GM21737 (cell line): ENCODE measurements around the gene GJB4.
"Not testable (repeated sequence)": the region's sequence is repeated elsewhere in the genome, so short reads cannot be mapped to it uniquely, and the experiment has no call there.

Experiments used
- ATAC-seq: cut with Tn5 transposase; IDR thresholded peaks from one replicate; pipeline ENCODE4 v1.9.1; 2021; ENCODE audit warnings: mild to moderate bottlenecking, moderate library complexity; ENCODE audit not compliant: unreplicated experiment

The GJB4 gene

DNA sequence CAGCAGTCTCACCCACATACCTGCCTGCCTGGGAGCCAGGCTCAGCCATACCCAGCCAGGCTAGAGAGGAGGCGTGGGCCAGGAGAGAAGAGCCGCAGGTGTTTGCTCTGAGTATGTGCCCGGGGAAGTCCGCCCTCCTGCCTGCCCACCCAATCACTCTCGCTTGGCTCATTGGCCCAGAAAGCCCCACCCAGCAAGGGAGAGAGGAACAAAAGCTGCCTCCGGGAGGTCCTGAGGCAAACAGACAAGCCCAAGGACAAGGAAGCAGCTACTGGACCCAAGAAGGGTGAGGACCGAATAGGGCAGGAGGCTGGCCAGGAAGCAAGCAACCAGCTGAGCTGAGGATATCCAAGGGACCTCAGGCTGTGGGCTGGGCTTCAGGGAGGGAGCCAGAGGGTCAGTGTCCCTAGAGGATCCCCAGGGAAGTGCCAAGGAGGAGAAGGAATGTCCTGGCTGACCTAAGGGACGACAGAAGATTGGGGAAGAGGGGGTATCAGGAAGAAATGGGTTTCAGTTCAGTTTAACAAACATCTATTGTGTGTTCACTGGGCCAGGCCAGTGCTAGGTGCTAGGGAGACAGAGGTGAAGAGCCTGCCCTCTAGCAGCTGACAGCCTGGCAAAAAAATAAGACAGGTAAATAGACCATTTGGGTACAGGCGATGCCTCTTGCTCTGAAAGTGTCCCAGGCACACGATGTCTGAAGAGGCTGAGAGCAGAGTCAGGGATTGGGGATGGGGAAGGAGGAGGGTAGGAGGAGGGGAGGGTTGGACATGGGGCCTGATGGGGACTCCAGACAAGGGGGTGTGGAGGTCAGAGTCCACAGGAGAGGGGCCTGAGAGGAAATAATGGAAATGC lies at the start of gene GJB4:
TSS of gene GJB4 (plus strand) at position 238 of the 855 bp plus-strand sequence. CDS start 1,515 bp downstream, outside the sequence.
- ATAC-seq, result no peak

DNA sequence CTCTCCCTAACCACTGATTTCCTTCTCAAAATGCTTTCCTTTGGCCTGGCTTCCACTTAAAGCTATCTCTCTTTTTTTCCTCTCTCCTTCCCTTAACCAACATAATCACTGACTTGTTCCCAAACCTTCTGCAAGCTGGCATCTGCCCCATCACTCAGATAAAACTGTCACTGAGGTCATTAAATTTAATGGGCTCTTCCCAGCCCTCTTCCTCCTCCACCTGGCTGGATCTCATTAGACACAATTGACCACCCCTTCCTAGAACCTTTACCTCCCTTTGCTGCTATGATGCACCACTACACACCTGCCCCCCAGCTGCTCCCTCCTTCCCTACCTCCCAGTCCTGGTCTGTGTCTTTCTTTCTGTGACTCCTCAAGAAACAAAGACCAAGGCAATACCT lies 48.7 kb upstream of the GJB4 start:
- no peak for ATAC-seq

DNA sequence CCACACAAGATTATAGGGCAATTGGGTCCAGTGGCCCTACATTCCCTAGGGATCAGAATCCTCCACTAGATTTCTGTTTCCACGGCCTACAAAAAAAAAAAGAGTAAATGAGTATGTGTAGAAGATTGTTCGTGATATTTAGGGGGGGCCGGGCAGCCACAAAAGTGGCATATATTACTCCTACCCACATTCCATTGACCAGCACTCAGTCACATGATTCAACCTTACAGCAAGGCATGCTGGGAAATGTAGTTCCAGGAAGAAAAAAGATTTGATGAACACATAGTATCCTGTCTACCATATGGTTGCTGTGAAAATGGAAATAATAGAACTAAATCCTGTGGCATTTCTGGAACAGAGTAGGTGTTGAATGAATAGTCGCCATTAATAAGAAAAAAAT lies 48.1 kb upstream of the GJB4 start:
- ATAC-seq, result no peak

DNA sequence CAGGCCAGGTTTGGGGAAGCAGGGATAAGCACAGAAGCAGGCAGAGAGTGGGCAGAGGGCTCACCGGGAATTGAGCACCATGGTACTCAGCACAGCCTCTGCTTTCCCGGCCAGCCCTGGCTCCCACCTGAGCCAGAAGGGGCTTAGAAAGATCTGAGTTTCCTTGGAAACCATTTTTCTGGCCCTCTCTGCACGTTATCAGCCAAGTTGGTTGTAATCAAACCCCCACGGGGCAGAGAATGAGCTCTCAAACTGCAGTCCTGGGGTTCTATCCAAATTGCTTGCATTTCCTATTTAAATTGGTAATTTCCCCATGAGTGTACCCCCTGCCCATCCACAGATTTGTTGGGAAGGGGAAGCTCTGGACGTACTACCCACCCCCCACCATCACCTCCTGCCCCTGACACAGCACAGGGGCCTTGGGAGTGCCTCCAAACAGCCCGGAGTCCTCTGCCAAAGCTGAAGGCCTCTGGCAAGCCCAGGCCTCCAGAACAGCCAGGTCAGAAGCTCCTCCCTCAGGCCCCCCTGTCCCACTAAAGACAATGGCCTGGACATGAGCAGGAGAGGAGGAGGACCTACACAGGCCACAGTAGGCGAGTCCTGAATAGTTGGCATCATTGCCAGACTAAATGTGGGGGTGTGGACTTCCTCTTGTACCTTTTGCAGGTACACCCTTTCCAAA lies 47.4 kb upstream of the GJB4 start:
- no peak for ATAC-seq

DNA sequence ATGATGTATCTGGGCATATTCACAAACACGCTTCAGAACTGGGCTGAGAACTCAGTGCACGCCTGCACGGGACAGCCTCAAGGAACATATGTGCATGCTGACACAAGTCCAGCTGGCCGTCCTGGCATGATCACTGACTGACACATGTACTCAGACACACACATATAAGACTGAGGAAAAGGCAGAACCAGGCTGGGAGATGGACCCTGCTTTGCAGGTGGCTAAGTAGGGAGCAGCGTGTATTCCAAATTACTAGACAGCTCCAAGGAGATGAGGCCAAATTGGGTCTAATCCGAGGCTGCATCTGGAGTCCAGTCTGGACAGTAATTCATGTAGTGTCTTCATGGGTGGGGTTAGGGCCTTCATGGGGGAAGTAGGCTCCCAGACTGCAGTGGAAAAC lies 46.1 kb upstream of the GJB4 start:
- ATAC-seq, result no peak

DNA sequence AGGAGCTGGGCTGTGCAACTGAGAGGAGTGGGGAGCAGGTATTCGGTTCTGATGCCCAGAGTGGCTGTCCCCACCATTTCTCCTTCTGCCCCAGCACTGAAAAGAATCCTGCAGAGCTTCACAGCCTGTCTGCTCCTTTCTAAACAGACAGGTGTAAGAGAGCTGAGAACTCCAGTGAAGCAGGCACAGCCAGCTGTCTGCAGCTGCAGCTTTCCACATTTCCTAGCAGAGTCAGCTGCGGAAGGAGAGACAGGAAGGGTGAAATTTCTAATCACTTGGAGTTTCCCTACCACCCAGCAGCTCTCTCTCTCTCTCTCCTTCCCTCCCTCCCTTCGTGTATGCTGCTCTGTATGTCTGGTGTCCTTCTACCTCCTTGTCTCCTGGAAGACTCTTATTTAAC lies 45.2 kb upstream of the GJB4 start:
- no peak for ATAC-seq

DNA sequence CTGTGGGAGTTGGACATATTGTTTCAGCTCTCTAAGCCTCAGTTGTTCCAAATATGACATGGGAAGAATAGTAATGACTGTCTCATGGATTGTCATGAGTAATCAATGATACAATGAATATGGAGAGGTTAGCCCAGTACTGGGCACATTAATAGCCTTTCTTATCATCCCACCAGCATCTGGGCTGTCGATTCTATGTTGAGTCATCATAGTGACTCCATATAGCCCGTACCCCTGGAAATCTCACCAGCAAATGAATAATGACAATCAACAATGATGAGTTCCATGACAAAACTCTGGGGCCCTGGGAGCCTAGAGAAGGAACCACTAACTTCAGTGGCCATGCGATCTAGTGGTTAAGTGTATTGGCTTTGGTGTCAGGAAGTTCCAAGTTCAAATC lies 44.4 kb upstream of the GJB4 start:
- ATAC-seq, result no peak

DNA sequence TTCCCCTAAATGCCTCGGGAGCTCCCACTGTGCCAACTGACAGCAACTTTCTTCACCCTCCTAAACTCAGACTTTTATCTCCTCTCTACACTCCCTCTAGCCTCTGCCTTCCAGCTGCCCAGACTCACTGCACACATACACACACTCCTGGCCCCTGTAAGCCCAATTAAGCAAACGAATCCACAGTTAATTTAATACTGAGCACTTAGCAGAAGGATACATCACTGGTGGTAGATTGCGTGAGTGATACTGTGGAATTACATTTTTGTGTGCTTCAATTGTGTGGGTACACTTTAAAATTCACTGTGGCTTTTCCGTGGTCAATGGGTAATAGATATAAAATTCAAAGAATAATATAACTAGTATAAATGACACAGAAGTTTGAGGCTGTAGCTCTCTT lies 38.3 kb upstream of the GJB4 start:
- ATAC-seq, result no peak

DNA sequence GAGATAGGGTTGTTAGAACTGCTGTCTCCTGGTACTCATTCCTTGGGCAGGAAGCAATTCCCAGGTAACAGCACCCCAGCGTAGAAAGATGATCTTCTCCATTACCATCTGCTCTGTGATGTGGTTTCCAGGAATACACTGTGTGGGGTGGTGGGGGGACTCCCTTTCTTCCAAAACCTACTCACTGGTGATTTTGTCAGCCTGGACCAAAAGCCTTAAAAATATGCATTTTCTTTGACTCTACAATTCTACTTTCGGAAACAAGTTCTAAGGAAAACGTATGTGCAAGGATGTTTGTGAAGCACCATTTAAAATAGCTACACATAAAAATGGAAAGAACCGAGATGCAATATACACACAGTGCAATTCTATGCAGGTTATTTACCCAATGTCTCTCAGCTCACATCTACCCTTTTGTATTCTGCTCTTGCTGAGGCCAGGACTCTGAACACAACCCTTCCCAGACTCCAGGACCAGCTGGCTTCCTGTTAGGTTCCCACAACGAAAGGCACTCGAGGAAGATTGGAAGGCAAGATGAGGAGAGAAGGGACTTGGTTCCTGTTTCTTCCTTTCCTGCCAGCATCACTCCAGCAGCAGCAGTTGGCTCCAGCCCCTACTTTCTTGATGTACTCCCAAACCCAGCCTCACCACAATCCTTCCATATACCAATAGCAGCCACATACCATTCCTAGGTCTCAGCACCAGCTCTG lies 37.7 kb upstream of the GJB4 start:
- no peak for ATAC-seq

DNA sequence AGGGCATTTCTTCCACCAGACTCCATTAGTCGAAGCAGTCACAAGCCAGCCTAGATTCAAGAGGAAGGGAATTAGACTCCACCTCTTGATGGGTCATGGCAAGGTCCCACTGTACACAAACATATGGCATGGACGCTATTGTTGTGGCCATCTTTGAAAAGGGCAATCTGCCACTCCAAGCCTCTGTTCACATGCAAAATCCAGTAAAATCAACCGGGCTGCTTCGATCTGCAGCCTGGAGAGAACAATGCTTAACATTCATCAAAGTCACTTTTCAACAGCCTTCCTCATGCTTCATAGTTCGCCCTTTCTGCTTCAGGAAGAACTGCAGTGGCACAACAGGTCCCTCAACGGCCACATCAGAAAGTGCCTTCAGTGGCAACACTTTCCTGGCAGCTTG lies 32.7 kb upstream of the GJB4 start:
- no peak for ATAC-seq

DNA sequence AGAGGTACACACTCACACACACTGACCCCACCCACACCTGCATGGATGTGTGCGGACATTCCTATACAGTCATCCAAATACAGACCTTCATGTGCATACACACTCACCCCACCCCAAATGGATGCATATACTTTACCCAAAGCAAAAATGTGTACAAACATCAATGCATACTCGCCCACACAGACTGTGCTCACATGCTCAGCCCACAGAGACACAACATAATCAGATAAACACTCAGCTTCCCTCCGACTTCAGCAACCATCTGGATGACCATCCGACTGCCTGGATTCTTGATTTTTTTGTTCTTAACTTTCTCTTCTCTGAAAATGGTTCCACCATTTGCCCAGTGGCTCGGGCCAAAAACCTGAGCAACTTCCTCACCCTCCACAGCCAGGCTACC lies 29.1 kb upstream of the GJB4 start:
- ATAC-seq, result no peak

DNA sequence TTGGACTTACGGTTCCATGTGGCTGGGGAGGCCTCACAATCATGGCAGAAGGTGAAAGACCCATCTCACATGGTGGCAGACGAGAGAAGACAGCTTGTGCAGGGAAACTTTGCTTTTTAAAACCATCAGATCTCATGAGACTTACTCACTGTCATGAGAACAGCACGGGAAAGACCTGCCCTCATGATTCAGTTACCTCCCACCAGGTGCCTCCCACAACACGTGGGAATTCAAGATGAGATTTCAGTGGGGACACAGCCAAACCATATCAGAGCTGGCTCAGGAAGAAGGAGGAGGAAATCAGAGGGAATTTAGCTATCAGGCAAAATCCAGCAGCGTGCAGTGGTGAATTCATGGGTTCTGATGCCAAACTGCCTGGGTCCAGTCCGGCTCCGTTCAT lies 26.7 kb upstream of the GJB4 start:
- ATAC-seq, result not testable (repeated sequence)

DNA sequence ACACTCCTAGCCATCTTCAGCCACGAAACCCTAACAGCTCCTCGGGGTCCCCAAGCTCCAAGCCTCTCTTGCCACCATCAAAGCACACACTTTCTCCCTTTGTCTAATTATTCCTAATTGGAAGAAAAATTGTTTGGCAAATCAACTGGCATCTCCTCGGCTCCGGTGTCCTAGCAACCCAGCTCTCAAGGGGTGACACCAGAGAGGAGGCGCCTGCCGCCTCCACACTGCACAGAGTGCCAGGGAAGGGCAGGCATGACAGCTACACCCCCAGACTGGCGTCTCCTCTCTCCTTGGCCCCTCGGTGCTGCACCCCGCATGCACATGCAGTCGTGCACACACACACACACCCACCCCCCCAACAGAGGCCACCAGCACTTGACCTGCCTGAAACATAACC lies 22.8 kb upstream of the GJB4 start:
- ATAC-seq, result no peak

DNA sequence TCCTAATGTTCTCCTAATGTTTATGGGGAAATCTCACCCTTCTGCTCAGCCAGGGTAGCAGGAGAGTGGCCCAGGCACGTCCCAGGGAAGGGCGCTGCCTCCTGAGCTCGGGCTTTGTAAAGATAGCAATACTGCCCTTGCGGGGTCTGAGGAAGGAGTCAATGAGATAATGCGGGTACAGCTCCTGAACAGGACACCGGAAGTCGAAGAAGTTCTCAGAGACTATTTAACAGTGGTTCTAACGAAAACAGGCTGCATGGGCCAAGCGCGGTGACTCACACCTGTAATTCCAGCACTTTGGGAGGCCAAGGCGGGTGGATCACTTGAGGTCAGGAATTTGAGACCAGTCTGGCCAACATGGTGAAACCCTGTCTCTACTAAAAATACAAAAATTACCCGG lies 22.3 kb upstream of the GJB4 start:
- ATAC-seq, result not testable (repeated sequence)

DNA sequence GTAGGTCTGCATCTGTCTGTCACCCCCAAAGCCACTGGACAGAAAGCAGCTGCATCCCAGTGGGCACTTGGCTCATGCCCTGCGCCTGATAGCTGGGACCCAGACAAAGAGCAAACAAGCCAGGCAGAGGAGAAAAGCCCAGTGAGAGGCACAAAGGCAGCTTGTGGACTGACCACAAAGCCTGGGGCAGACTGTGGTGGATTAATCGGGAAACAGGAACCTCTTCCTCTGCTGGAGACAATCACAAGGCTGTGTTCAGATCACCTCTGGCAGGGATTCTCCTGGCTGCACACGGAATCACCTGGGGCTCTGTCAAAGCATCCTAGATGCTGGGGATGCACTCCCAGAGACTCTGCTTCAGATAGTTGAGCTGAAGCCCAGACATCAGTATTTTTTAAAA lies 19.9 kb upstream of the GJB4 start:
- no peak for ATAC-seq

DNA sequence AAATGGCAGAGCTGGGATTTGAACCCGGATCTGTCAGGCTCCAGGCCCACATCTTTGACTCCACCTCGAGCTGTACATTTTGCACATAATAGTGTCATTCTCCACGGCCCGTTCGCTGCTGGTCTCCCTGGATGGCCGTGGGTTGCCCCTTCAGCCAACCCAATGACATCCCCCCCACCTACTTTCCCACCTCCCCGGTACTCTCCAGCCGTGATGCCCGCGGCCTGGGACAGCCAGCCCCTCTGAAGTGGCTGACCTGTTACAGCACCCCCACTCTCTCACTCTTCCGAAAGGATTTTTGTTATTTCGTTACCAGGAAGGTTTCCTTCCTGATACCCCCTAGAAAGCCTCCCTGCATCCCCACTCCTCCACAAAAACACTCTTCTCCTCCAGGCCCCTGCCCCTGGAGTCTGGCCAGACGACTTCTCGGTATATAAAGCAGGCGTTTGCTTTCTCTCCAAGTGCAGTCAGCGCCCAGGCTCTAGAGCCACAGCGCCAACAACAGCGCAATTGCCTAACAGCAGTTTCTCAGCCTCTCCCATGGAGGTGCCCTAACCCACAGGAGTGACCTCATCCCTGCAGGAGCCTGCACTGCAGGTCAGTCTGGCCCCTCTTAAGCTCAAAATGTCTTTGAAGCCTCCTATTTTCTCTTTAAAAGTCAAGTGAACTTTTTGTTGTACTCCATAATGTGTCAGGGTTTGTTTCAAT lies 19.2 kb upstream of the GJB4 start:
- ATAC-seq, result no peak

DNA sequence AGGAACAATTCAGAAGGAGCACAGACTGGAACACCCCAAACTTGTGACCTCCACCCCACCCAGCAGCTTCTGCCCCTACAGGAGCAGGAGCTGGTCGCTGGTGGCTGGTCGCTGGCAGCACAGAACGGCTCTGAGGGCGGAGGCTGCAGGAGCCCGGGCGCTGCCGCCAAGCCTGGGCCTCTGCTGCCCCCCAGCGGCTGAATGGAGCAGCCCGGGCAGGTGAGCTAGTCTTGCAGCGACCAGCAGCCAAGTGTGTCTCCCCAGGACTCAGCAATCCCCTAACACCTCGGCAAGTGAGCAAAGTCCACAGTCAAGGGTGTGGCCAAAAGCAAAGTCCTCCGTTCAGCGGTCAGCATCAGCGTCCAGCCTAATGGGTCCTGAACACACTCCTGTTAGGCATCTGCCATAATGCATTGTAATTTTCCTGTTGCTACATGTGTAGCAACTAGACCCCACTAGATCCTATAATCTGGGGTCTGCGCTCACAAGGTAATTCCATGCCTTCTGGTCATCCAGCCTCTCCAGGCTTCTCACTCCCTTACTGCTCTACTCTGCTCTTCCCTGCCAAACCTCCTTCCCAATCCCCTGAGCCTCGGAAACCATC lies 16.8 kb upstream of the GJB4 start:
- no peak for ATAC-seq

DNA sequence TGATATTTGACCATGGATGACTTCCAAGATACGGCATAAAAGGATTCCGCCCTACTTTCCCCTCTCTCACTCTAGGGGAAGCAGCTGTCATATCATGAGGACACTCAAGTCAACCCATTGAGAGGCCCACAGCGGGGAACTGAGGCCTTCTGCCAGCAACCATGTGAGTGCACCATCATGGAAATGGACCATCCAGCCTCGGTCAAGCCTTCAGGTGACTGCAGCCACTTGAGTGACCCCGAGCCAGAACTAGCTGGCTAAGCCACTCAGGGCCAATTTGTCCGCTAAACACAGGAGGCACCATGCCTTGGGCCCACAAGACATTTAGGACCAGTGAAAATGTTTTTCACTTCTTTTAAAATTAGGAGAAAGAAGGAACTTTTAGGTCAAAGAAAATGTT lies 15.8 kb upstream of the GJB4 start:
- no peak for ATAC-seq

DNA sequence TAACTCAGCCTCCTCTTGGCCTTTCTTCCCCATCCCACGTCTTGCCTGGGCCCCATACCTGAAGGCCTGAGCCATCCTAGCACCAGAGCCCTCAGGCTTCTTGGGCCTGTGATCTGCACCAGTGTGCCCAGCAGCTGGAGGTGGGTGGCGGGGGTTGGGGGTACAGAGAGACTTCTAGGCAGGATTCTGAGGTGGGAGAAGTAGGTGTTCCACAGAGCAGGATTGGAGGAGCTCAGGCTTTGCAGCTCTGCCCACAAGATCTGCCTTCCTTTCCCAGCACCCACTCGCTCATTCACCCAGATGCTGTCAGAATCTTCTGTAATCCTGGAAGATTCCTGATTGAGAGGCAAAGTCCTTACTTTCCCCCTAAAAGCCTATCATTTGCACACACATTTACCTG lies 14.7 kb upstream of the GJB4 start:
- ATAC-seq, result no peak

DNA sequence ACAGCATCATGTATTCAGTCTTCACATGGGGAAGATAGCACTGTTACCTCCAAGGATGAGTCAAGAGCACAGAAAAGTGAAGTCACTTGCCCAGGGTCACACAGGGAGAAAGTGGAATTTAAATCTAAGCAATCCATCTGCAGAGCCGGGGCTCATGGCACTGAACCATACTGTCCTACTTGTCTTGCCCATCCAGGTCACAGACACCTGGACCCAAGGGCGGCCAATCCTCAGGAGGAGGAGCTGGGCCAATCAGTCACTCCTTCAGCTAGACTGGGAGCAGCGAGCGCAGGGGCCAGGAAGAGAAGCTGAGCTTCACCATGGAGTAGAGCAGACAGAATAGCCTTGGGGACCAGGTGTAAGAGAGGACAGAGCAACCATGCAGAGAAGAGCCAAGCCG lies 13.9 kb upstream of the GJB4 start:
- ATAC-seq, result no peak

DNA sequence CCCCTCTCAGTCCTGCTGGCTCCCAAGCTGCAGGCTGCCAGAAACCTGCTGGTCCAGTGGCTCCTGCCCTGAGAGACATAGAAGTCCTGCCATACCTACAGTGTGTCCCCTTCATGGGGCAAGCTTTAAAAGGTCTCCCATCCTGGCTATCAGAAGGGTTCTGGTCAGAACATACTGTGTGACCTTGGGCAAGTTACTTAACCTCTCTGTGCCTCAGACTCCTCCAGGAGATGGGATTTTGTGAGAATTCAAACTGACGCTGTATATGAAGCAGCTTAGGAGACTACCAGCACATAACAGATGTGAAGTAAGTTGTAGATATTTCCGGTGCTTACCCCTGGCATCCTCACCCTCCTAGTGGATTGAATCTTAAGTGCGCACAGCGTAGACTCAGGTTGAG lies 13.4 kb upstream of the GJB4 start:
- ATAC-seq, result no peak
